Measurements from ENCODE around the gene ADD1. TPM values are rescaled to one million over a fixed set of nuclear protein-coding genes. Genes with fewer than 3 reads are reported as not detected.

The ADD1 gene
- total and polyA plus RNA-seq, 11 donors = 179 to 275 (median 215) TPM

Other genes with a start within 250 kb of the ADD1 start
- 10 to 100 TPM; 12.6 to 94.5 (median 23.4) TPM for gene TNIP2, start 87.5 kb upstream of the ADD1 start, total RNA-seq
- gene TNIP2, start 87.5 kb upstream of the ADD1 start, polyA plus RNA-seq = 10 to 100 TPM; 21.7 to 37.3 TPM
- 10 to 100 TPM; 10.4 to 70.2 (median 23.5) TPM for gene SH3BP2, start 50.8 kb upstream of the ADD1 start, total RNA-seq
- 10 to 100 TPM; 17.1 to 24.5 TPM for gene SH3BP2, start 50.8 kb upstream of the ADD1 start, polyA plus RNA-seq
- gene NOP14, start 119.6 kb downstream of the ADD1 start, total RNA-seq = 10 to 100 TPM; 11.4 to 21.5 (median 15.8) TPM
- 10 to 100 TPM; 11.7 to 26.0 TPM for gene NOP14, start 119.6 kb downstream of the ADD1 start, polyA plus RNA-seq
- gene GRK4, start 119.7 kb downstream of the ADD1 start, total RNA-seq = 10 to 100 TPM in 2 of 9 donors, 1 to 10 TPM in 7; 4.9 to 11.8 (median 9.3) TPM
- gene GRK4, start 119.7 kb downstream of the ADD1 start, polyA plus RNA-seq = 10 to 100 TPM in 1 of 2 donors, 1 to 10 TPM in 1; 5.3 to 12.0 TPM
- not detected for gene HTT-AS, start 230.7 kb downstream of the ADD1 start, total RNA-seq
- gene HTT-AS, start 230.7 kb downstream of the ADD1 start, polyA plus RNA-seq = not detected
- gene HTT, start 230.8 kb downstream of the ADD1 start, total RNA-seq = 100 to 1,000 TPM in 1 of 9 donors, 10 to 100 TPM in 8; 16.1 to 122 (median 33.9) TPM
- 10 to 100 TPM; 13.9 to 16.5 TPM for gene HTT, start 230.8 kb downstream of the ADD1 start, polyA plus RNA-seq

All from heart left ventricle (tissue), 11 donors.